H1 (cell line): ENCODE results near the gene NETO2. TPM values are rescaled to one million over a fixed set of nuclear protein-coding genes. Genes with fewer than 3 reads are reported as not detected.

ENCODE experiments used
- CTCF ChIA-PET: fragments of 300-600 bp; sonication (Branson Sonifier 250); formaldehyde crosslinking; loops from one replicate; lab custom pipeline; 2021; ENCODE audit not compliant: partially characterized antibody; lab: Charles Lee
- POLR2A ChIA-PET: fragments of 300-600 bp; sonication (Branson Sonifier 250); formaldehyde crosslinking; loops from one replicate; lab custom pipeline; 2021; ENCODE audit warnings: inconsistent platforms; ENCODE audit not compliant: partially characterized antibody; lab: Charles Lee
- DNase-seq, 2 experiments: peaks; one replicate each; pipeline versions ENCODE4 v3.0.0 to v3.0.0-alpha.2; 2010 to 2022; ENCODE audit warnings: low spot score in 2 of 2, low read depth in 1 of 2, mixed read lengths in 1 of 2
- FAIRE-seq: peaks from 2 replicates; lab custom pipeline; 2011; peaks lifted over from hg19 to GRCh38; lab: Jason Lieb, UNC
- H2AFZ ChIP-seq: 2 replicates; pipeline ENCODE4 v1.8.1; 2012; ENCODE audit warnings: low read length, inconsistent platforms
- H2AK5ac ChIP-seq: 2 replicates; pipeline ENCODE4 v1.6.1; 2013; ENCODE audit warnings: low read depth, low read length
- H2BK120ac ChIP-seq: replicated peaks from 2 replicates; pipeline ENCODE3; 2013; ENCODE audit warnings: low read depth, low read length, inconsistent platforms
- H2BK12ac ChIP-seq: 2 replicates; pipeline ENCODE4 v1.6.1; 2013; ENCODE audit warnings: low read depth, low read length
- H2BK15ac ChIP-seq: 2 replicates; pipeline ENCODE4 v1.6.1; 2013; ENCODE audit warnings: low read length
- H2BK20ac ChIP-seq: 2 replicates; pipeline ENCODE4 v1.6.1; 2013; ENCODE audit warnings: low read length
- H2BK5ac ChIP-seq: 2 replicates; pipeline ENCODE4 v1.6.1; 2013; ENCODE audit warnings: low read depth, low read length
- H3K14ac ChIP-seq: 2 replicates; pipeline ENCODE4 v1.6.1; 2013; ENCODE audit warnings: inconsistent platforms; ENCODE audit not compliant: insufficient read length
- H3K18ac ChIP-seq: 2 replicates; pipeline ENCODE4 v1.6.1; 2013; ENCODE audit warnings: low read length; ENCODE audit errors: extremely low read depth
- H3K23ac ChIP-seq: 2 replicates; pipeline ENCODE4 v1.6.1; 2013; ENCODE audit warnings: inconsistent platforms; ENCODE audit not compliant: insufficient read length
- H3K23me2 ChIP-seq: 2 replicates; pipeline ENCODE4 v1.6.1; 2013; ENCODE audit warnings: low read depth, low read length
- H3K27ac ChIP-seq: 2 replicates; pipeline ENCODE4 v1.6.1; 2011; ENCODE audit warnings: low read depth, low read length, inconsistent platforms
- H3K27me3 ChIP-seq, 4 experiments: replicated peaks in 1 of 4; 1 replicate in 1 of 4; 2 replicates in 3 of 4; pipeline versions ENCODE4 v1.6.1 to v1.8.1; 2011 to 2013; ENCODE audit warnings: low read length in 3 of 4, mild to moderate bottlenecking in 3 of 4, inconsistent platforms in 2 of 4, mixed read lengths in 2 of 4, moderate library complexity in 1 of 4; ENCODE audit not compliant: control insufficient read depth in 3 of 4, insufficient read depth in 3 of 4; ENCODE audit errors: extremely low read depth in 1 of 4
- H3K36me3 ChIP-seq, 4 experiments: 2 replicates each; pipeline versions ENCODE4 v1.6.1 to v1.8.1; 2011 to 2013; ENCODE audit warnings: mild to moderate bottlenecking in 4 of 4, low read length in 3 of 4, moderate library complexity in 2 of 4, control low read depth in 1 of 4, inconsistent platforms in 1 of 4; ENCODE audit not compliant: insufficient read depth in 4 of 4, control insufficient read depth in 2 of 4
- H3K4ac ChIP-seq: replicated peaks from 2 replicates; pipeline ENCODE3; 2013; ENCODE audit warnings: low read length, low read depth, mixed read lengths, inconsistent platforms; ENCODE audit not compliant: insufficient read length
- H3K4me1 ChIP-seq, 4 experiments: replicated peaks in 1 of 4; 1 replicate in 1 of 4; 2 replicates in 3 of 4; pipeline versions ENCODE4 v1.6.1 to v1.8.1; 2011 to 2013; ENCODE audit warnings: low read length in 3 of 4, inconsistent platforms in 2 of 4, mixed read lengths in 1 of 4; ENCODE audit not compliant: insufficient read depth in 4 of 4, control insufficient read depth in 3 of 4
- H3K4me2 ChIP-seq, 2 experiments: 2 replicates each; pipeline versions ENCODE4 v1.6.1 to v1.8.1; 2011 to 2013; ENCODE audit warnings: low read depth in 2 of 2, low read length in 2 of 2, control low read depth in 1 of 2, inconsistent platforms in 1 of 2, mild to moderate bottlenecking in 1 of 2; ENCODE audit not compliant: insufficient read depth in 1 of 2
- H3K4me3 ChIP-seq, 4 experiments: fragments of 200-600, 300-600 bp in 1 of 4; sonication (generic), shearing (Covaris generic), sonication (Bioruptor Twin) in 1 of 4; 2 replicates each; pipeline versions ENCODE4 v1.5.1 to v1.8.1; 2011 to 2016; ENCODE audit warnings: low read length in 4 of 4, low read depth in 3 of 4, control low read depth in 2 of 4, inconsistent platforms in 2 of 4, mild to moderate bottlenecking in 2 of 4, mixed read lengths in 1 of 4, moderate library complexity in 1 of 4; ENCODE audit not compliant: insufficient read depth in 2 of 4; ENCODE audit errors: extremely low read depth in 1 of 4
- H3K56ac ChIP-seq: replicated peaks from 2 replicates; pipeline ENCODE3; 2013; ENCODE audit warnings: low read depth, mild to moderate bottlenecking, mixed read lengths, low read length, inconsistent platforms; ENCODE audit not compliant: insufficient read length
- H3K79me1 ChIP-seq: 2 replicates; pipeline ENCODE4 v1.6.1; 2013; ENCODE audit warnings: low read depth, low read length, control low read depth
- H3K79me2 ChIP-seq, 2 experiments: 2 replicates each; pipeline versions ENCODE4 v1.6.1 to v1.8.1; 2012 to 2013; ENCODE audit warnings: low read length in 2 of 2, mild to moderate bottlenecking in 2 of 2, inconsistent platforms in 1 of 2; ENCODE audit not compliant: insufficient read depth in 2 of 2, control insufficient read depth in 1 of 2
- H3K9ac ChIP-seq, 4 experiments: replicated peaks in 1 of 4; 1 replicate in 1 of 4; 2 replicates in 3 of 4; pipeline versions ENCODE4 v1.6.1 to v1.8.1; 2011 to 2013; ENCODE audit warnings: low read depth in 3 of 4, low read length in 3 of 4, control low read depth in 2 of 4, mild to moderate bottlenecking in 2 of 4, moderate library complexity in 2 of 4, inconsistent platforms in 1 of 4; ENCODE audit errors: extremely low read depth in 1 of 4
- H3K9me3 ChIP-seq, 2 experiments: 2 replicates each; pipeline versions ENCODE4 v1.6.1 to v1.8.1; 2012 to 2013; ENCODE audit warnings: mild to moderate bottlenecking in 2 of 2, moderate library complexity in 2 of 2, control low read depth in 1 of 2, inconsistent platforms in 1 of 2, low read depth in 1 of 2, low read length in 1 of 2, mixed read lengths in 1 of 2; ENCODE audit not compliant: insufficient read depth in 2 of 2
- H4K20me1 ChIP-seq, 2 experiments: replicated peaks in 1 of 2; 2 replicates each; pipeline versions ENCODE3 to v1.8.1; 2011 to 2013; ENCODE audit warnings: inconsistent platforms in 2 of 2, low read length in 2 of 2, mild to moderate bottlenecking in 1 of 2; ENCODE audit not compliant: insufficient read depth in 2 of 2, control insufficient read depth in 1 of 2
- H4K5ac ChIP-seq: 2 replicates; pipeline ENCODE4 v1.6.1; 2013; ENCODE audit warnings: low read length, low read depth, mixed read lengths, inconsistent platforms; ENCODE audit not compliant: insufficient read length
- H4K8ac ChIP-seq: 2 replicates; pipeline ENCODE4 v1.8.0; 2013; ENCODE audit warnings: mild to moderate bottlenecking, moderate library complexity, low read length, inconsistent platforms; ENCODE audit not compliant: insufficient read depth; ENCODE audit errors: extremely low read depth
- H4K91ac ChIP-seq: replicated peaks from 2 replicates; pipeline ENCODE3; 2013; ENCODE audit warnings: low read length, mixed read lengths, inconsistent platforms; ENCODE audit not compliant: insufficient read length
- BRCA1 ChIP-seq: IDR thresholded peaks from 2 replicates; pipeline ENCODE4 v1.6.1; 2012; ENCODE audit warnings: low read depth, low read length, improper control_type of control experiment
- HDAC2 ChIP-seq, 2 experiments: fragments of 300-600 bp in 1 of 2; sonication (generic) in 1 of 2; IDR thresholded peaks; 2 replicates each; pipeline ENCODE4 v1.6.1; 2011 to 2012; ENCODE audit warnings: low read depth in 2 of 2, low read length in 2 of 2, mild to moderate bottlenecking in 2 of 2, moderate library complexity in 2 of 2, borderline replicate concordance in 1 of 2, inconsistent platforms in 1 of 2
- POLR2A ChIP-seq, 2 experiments: IDR thresholded peaks; 1 replicate in 1 of 2; 2 replicates in 1 of 2; pipeline ENCODE4 v1.6.1; 2011; ENCODE audit warnings: low read depth in 2 of 2, low read length in 2 of 2, mild to moderate bottlenecking in 2 of 2; ENCODE audit errors: control extremely low read depth in 1 of 2
- POLR2AphosphoS5 ChIP-seq: IDR thresholded peaks from 2 replicates; pipeline ENCODE4 v1.6.1; 2011; ENCODE audit warnings: low read depth, low read length
- RNF2 ChIP-seq: fragments of 200-900, 300-1000 bp; sonication (generic); IDR thresholded peaks from 2 replicates; pipeline ENCODE4 v1.7.1; 2016; ENCODE audit warnings: borderline replicate concordance, low read depth, mild to moderate bottlenecking, antibody characterized with exemption, low read length; ENCODE audit not compliant: poor library complexity, severe bottlenecking; ENCODE audit errors: missing control alignments
- SAP30 ChIP-seq: fragments of 300-600 bp; sonication (generic); IDR thresholded peaks from 2 replicates; pipeline ENCODE4 v1.7.1; 2012; ENCODE audit warnings: low read length, moderate library complexity, mild to moderate bottlenecking, inconsistent platforms; ENCODE audit not compliant: insufficient read depth, insufficient replicate concordance
- SUZ12 ChIP-seq: fragments of 200-600 bp; sonication (generic); IDR thresholded peaks from 2 replicates; pipeline ENCODE4 v1.6.1; 2012; ENCODE audit warnings: mild to moderate bottlenecking, inconsistent platforms, low read length, moderate library complexity, mixed read lengths
- WGBS, 2 experiments: shearing (Covaris generic) in 1 of 2; methylation state at CpG; one replicate each; pipeline versions ENCODE4 v1.1.6 to v1.1.7; 2013 to 2015; ENCODE audit warnings: low lambda C conversion rate in 2 of 2, mixed read lengths in 2 of 2, inconsistent platforms in 1 of 2, low coverage in 1 of 2, missing lambda C conversion rate in 1 of 2; ENCODE audit not compliant: insufficient replicate concordance in 2 of 2, insufficient coverage in 1 of 2, insufficient read length in 1 of 2; ENCODE audit errors: extremely low coverage in 1 of 2, missing lambda C conversion rate in 1 of 2; 5-methylcytosine and 5-hydroxymethylcytosine counted together
- polyA plus RNA-seq, 7 experiments: library from polyadenylated mRNA; depleted of rRNA in 3 of 7; stranded (reverse) in 5 of 7; unstranded in 2 of 7; fragments of >200 nt in 5 of 7; fragments of 200-250 nt in 2 of 7; gene quantifications; 1 replicate in 5 of 7; 2 replicates in 1 of 7; 4 replicates in 1 of 7; pipeline versions ENCODE4 v1.2.1 to v1.2.3, GENCODE V29; 2011 to 2013; ENCODE audit warnings: missing spikeins in 2 of 7, mixed read lengths in 2 of 7
- total RNA-seq: library from RNA; stranded (reverse); fragmentation: NEBNext Ultra II Directional; extraction: Animal tissue kit (Norgen Biotek cat#: 25700); gene quantifications from 2 replicates; pipeline ENCODE4 v1.2.1, GENCODE V29; 2021
- TF ChIP-seq, protein P1 (sequence below), 3 experiments: IDR thresholded peaks; 1 replicate in 2 of 3; 2 replicates in 1 of 3; pipeline versions ENCODE4 v1.5.1 to v1.6.1; 2011; ENCODE audit warnings: low read length in 3 of 3, mild to moderate bottlenecking in 3 of 3, inconsistent platforms in 2 of 3, low read depth in 1 of 3, moderate library complexity in 1 of 3; ENCODE audit not compliant: insufficient read depth in 1 of 3; ENCODE audit errors: control extremely low read depth in 1 of 3
- TF ChIP-seq, protein P2 (sequence below): IDR thresholded peaks from 2 replicates; pipeline ENCODE4 v1.6.1; 2011; ENCODE audit warnings: low read length, improper control_type of control experiment

The NETO2 gene
- total and polyA plus RNA-seq, 2 of the 8 experiments (the other 6 are each of a cell fraction or from before 2014, with no cell fraction given), result 9.4 to 12.5 TPM

DNA sequence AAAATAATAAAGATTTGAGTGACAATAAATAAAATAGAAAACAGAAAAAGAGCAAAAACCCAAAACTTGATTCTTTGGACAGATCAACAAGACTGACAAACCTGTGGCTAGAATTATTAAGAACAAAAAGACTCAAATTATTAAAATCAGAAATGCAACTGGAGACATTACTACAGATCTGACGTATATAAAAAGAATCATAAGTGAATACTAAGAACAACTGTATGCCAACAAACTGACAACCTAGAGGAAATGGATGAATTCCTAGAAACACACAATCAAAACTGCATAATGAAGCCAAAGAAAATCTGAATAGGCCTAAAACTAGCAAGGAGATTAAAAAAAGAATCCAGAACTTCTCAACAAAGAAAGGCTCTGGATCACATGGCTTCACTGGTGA lies 47.4 kb downstream of the NETO2 start:
- Histone ChIP-seq H4K20me1 (no peaks in the 10 kb centered on the region), H2BK15ac (no peak overlapping the region), H3K27me3 (no peaks in the 10 kb centered on the region), H2AK5ac (no peak overlapping the region), H3K4me2 (no peak overlapping the region), H2BK12ac (no peak overlapping the region), H4K91ac (no peak overlapping the region), H3K4me3 (no peak overlapping the region), H3K14ac (no peak overlapping the region), H4K8ac (no peak overlapping the region), H3K9ac (no peak overlapping the region), H3K4ac (no peak overlapping the region), H2BK5ac (no peak overlapping the region), H3K9me3 (no peaks in the 10 kb centered on the region), H2BK120ac (no peak overlapping the region), H3K23ac (no peak overlapping the region), H2BK20ac (no peak overlapping the region), H3K27ac (no peak overlapping the region), H3K79me2 (no peaks in the 10 kb centered on the region), H3K36me3 (no peaks in the 10 kb centered on the region), H3K4me1 (peaks cover 0 to 4% (median 0%) of the 10 kb centered on the region in 4 experiments; a peak in 1 of 7 replicates), H4K5ac (no peak overlapping the region), H2AFZ (no peak overlapping the region), H3K23me2 (no peaks in the 10 kb centered on the region), H3K56ac (no peak overlapping the region), H3K18ac (no peak overlapping the region), H3K79me1 (no peaks in the 10 kb centered on the region)
- ChIA-PET POLR2A (no interaction called here), CTCF (interaction anchor here (0.8 kb wide), 1 partner anchor 17 kb away, joined by 3 read pairs; no protein-coding TSS in a partner anchor)
- FAIRE-seq (no peak), DNase-seq (no peak)
- 84% methylated on average over 1 of the region's 1 CpG; no CpG with 5 or more reads in 1 of the 2 experiments for WGBS, 2 experiments
- no peak for TF ChIP-seq BRCA1
- no peak for TF ChIP-seq RNF2
- TF ChIP-seq, protein P1, sequence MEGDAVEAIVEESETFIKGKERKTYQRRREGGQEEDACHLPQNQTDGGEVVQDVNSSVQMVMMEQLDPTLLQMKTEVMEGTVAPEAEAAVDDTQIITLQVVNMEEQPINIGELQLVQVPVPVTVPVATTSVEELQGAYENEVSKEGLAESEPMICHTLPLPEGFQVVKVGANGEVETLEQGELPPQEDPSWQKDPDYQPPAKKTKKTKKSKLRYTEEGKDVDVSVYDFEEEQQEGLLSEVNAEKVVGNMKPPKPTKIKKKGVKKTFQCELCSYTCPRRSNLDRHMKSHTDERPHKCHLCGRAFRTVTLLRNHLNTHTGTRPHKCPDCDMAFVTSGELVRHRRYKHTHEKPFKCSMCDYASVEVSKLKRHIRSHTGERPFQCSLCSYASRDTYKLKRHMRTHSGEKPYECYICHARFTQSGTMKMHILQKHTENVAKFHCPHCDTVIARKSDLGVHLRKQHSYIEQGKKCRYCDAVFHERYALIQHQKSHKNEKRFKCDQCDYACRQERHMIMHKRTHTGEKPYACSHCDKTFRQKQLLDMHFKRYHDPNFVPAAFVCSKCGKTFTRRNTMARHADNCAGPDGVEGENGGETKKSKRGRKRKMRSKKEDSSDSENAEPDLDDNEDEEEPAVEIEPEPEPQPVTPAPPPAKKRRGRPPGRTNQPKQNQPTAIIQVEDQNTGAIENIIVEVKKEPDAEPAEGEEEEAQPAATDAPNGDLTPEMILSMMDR (IDR thresholded peaks at IDR 0.05; ENCODE audit: control extremely low read depth in 1 of 3, insufficient read depth in 1 of 3, low read depth in 1 of 3, low read length in 3 of 3), result no peak
- TF ChIP-seq POLR2AphosphoS5, result no peak
- no peak for TF ChIP-seq POLR2A (IDR thresholded peaks at IDR 0.05; ENCODE audit: control extremely low read depth in 1 of 2, low read depth in 2 of 2, low read length in 2 of 2)
- TF ChIP-seq, protein P2, sequence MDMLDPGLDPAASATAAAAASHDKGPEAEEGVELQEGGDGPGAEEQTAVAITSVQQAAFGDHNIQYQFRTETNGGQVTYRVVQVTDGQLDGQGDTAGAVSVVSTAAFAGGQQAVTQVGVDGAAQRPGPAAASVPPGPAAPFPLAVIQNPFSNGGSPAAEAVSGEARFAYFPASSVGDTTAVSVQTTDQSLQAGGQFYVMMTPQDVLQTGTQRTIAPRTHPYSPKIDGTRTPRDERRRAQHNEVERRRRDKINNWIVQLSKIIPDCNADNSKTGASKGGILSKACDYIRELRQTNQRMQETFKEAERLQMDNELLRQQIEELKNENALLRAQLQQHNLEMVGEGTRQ, result no peak
- TF ChIP-seq SUZ12, result no peak
- TF ChIP-seq SAP30, result no peak
- no peak for TF ChIP-seq HDAC2 (IDR thresholded peaks at IDR 0.05; ENCODE audit: borderline replicate concordance in 1 of 2, low read depth in 2 of 2, low read length in 2 of 2)
